SK-N-SH (cell line): ENCODE results near the gene MFAP4.

Experiments
- CTCF ChIP-seq: fragments of 200-600 bp; sonication (generic); IDR thresholded peaks from 2 replicates; pipeline ENCODE4 v1.6.1; 2017; ENCODE audit warnings: antibody characterized with exemption, mild to moderate bottlenecking, moderate library complexity
- IRF3 ChIP-seq: fragments of 150-350 bp; IDR thresholded peaks from 2 replicates; pipeline ENCODE4 v1.6.1; 2016; ENCODE audit warnings: mild to moderate bottlenecking, low read depth, low read length
- POLR2AphosphoS5 ChIP-seq: IDR thresholded peaks from 2 replicates; pipeline ENCODE4 v1.6.1; 2012; ENCODE audit warnings: low read depth, low read length
- RAD21 ChIP-seq: IDR thresholded peaks from 2 replicates; pipeline ENCODE4 v1.6.1; 2012; ENCODE audit warnings: mild to moderate bottlenecking, low read length

- TF ChIP-seq CTCF (no peak), IRF3 (no peak), POLR2AphosphoS5 (no peak), RAD21 (no peak)
Observed at GRCh38 chr17:19345486-19346350, 41.3 kb downstream of the MFAP4 start.
